ENCODE data around the gene FSCB.
"Not testable (repeated sequence)": the region's sequence is repeated elsewhere in the genome, so short reads cannot be mapped to it uniquely, and the experiment has no call there.

The FSCB gene, protein sequence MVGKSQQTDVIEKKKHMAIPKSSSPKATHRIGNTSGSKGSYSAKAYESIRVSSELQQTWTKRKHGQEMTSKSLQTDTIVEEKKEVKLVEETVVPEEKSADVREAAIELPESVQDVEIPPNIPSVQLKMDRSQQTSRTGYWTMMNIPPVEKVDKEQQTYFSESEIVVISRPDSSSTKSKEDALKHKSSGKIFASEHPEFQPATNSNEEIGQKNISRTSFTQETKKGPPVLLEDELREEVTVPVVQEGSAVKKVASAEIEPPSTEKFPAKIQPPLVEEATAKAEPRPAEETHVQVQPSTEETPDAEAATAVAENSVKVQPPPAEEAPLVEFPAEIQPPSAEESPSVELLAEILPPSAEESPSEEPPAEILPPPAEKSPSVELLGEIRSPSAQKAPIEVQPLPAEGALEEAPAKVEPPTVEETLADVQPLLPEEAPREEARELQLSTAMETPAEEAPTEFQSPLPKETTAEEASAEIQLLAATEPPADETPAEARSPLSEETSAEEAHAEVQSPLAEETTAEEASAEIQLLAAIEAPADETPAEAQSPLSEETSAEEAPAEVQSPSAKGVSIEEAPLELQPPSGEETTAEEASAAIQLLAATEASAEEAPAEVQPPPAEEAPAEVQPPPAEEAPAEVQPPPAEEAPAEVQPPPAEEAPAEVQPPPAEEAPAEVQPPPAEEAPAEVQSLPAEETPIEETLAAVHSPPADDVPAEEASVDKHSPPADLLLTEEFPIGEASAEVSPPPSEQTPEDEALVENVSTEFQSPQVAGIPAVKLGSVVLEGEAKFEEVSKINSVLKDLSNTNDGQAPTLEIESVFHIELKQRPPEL

DNA sequence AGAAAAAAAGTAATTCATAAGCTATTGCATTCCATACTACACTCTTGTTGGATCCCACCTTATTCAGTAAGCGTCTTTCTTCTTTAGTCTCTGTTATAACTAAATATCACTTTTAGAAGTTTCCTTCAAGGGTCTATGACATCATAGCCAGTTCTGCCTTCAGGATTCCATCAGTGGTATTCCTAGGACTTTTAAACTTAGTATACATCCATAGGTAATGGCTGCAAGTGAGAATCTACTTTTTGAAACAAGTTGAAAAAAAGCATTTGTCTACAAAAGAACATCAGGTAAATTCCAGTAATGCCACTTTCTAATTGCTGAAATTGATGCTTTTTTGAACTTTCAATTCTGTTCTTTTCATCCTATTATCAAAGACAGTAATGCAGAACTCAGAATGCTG lies at the start of gene FSCB:
Gene FSCB (minus strand): TSS at position 101 of the 400 bp plus-strand sequence. CDS start 296 bp downstream, outside the sequence.
- no peak for DNase-seq (ENCODE audit: low spot score)

DNA sequence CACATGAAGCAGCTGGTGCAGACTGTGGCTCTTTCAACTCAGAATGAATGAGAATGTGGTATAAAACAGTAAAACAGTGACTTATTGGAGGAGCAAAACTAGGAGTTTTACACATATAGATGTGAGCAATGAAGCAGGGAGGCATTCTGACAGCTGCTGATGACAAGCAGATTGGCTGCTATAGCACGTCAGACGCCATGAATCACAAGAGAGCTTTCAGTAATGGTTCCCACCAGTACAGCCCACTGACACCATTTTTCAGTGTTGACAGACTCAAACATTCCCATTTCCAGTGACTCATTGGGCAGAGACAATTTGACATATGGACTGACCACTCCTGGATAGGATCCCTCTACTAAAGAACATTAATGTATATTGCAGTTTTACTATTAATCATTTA lies 24.6 kb upstream of the FSCB start:
- no peak for DNase-seq (ENCODE audit: low spot score)

DNA sequence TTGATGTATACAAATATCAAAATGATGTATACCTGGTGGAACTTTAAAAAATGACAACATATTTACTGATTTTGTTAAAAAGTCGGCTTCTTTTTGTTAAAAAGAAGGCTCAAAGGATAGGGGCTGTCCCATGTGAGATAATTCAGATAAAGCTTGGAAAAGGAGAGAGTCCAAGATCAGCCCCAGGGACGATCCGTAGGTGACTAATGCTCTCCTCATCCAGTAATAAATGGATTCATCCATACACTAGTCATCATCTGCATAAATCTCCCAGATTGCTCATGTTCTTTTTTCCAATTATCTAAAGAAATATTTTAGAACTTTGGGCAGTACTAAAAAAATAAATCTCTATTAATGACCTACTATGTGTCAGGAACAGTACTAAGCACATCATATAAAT lies 23.4 kb upstream of the FSCB start:
- no peak for DNase-seq (ENCODE audit: low spot score)

DNA sequence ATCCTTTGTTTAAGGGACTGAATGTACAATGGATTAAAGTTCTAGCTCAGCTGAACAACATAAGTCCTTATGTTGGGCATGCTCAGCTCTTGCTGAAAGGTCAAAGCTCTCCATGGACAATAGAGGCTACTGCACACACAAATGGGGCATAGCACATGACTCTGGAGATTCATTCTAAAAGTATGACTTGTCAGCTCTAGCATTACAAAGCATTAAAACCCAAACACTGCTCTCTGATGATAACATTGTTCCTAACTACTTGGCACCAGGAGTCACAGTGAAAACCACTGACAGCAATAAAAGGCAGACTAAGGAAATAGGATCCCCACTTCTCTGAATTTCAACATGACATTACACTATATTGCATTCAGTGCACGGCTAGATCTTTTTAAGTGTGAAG lies 21.9 kb upstream of the FSCB start:
- DNase-seq (ENCODE audit: low spot score): no peak

DNA sequence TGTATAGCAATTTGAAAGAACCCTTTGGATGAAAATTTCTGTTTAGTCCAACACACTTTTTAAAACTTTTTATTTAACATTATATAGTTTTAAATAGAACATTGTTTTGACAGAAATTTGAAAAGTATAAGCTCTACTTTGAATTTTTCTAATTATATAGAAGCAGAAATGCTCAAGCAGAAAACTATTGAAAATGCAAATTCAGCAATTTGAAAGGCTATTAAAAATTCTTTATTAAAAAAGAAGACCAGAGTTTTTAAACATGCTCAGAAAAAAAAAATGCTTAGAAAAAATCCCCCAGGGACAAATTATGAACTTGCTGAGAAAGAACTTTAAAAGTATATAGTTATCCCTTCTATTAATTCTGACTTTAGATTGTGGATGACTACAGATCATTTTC lies 21.1 kb upstream of the FSCB start:
- DNase-seq (ENCODE audit: low spot score): no peak

DNA sequence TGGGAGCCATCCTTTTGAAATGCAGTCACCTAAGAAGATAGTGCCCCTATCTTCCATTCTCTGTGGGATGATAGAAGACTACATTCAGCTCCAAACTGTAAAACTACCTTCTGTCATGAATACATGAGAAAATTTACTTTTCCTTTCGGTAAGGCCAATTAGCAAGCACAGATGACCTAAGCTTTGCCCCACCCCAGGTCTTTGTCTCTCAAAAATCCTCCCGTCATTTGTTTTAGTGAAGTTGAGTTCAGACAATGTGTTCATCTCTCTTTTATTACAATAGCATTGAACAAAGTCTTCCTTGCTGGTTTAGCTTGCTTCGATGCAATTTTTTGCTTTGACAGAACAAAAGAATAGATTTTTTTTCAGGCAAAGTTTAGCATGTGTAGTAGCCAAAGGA lies 18.2 kb upstream of the FSCB start:
- DNase-seq (ENCODE audit: low spot score): no peak

DNA sequence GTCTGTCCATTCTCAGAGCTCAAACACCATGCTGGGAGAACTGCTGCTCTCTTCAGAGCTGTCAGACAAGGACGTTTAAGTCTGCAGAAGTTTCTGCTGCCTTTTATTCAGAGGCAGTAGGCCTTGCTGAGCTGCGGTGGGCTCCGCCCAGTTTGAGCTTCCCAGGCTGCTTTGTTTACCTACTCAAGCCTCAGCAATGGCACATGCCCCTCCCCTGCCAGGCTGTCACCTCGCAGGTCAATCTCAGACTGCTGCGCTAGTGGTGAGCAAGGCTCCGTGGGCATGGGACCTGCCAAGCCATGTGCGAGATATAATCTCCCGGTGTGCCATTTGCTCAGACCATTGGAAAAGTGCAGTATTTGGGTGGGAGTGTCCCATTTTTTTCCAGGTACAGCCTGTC lies 8.6 kb upstream of the FSCB start:
- DNase-seq (ENCODE audit: low spot score): not testable (repeated sequence)

DNA sequence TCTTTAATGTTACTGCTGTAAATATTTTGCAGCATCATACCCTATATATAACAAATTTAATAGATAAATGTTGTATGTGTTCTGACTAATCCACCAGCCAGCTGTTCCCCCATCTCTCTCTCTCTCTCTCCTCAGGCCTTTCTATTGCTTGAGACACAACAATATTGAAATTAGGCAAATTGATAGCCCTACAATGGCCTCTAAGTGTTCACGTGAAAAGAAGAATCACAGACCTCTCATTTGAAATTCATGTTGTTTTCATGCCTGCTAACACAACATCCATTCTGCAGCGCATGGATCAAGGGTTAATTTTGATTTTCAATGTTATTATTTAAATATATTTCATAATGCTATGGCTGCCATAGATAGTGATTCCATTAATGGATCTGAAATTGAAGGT lies 1.8 kb upstream of the FSCB start:
- no peak for DNase-seq (ENCODE audit: low spot score)

DNA sequence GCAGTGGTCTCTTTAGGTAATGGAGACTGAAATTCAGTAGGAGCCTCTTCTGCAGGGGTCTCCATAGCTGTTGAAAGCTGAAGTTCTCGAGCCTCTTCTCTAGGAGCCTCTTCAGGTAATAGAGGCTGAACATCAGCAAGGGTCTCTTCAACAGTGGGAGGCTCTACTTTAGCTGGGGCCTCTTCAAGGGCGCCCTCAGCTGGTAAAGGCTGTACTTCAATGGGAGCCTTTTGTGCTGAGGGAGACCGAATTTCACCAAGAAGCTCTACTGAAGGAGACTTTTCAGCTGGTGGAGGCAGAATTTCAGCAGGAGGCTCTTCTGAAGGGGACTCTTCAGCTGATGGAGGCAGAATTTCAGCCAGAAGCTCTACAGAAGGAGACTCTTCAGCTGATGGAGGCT lies 1.5 kb downstream of the FSCB start:
- no peak for DNase-seq (ENCODE audit: low spot score)

DNA sequence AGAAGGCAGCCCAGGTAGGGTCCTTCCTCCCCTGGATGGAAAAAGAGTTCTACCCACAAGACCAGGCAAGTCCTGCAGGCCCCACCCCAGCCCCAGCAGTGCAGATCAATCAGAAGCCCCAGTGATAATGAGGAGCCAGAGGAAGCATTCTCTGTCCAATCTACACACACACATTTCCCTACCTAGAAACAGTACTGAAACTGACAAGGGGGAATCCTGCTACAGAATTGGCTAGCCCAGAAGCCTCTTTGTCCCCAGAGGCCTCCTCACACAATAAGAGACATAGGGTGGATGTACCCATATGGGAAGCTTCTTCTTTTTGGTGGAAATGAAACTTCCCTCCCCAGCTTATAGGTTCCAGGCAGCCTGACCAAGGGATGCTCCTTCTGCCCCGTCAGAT lies 9.9 kb downstream of the FSCB start:
- DNase-seq (ENCODE audit: low spot score): no peak

DNA sequence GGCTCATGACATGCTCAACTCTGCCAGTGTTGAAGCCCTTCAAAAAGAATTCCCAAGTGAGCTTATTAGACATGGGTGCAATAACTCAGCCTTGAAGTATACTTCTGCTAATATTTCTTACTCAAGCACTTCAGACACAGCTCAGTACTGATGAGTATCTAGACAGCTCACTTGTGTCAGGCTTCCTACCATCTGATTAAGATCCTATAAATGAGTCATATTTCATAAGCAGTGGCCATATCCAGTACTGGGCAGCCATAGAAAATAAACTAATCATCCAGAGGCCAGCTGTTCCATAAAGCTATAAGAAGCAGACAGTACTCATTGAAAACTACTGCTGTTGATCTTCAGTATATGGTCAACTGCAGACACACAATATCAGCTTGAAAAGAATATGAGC lies 12.9 kb downstream of the FSCB start:
- no peak for DNase-seq (ENCODE audit: low spot score)

DNA sequence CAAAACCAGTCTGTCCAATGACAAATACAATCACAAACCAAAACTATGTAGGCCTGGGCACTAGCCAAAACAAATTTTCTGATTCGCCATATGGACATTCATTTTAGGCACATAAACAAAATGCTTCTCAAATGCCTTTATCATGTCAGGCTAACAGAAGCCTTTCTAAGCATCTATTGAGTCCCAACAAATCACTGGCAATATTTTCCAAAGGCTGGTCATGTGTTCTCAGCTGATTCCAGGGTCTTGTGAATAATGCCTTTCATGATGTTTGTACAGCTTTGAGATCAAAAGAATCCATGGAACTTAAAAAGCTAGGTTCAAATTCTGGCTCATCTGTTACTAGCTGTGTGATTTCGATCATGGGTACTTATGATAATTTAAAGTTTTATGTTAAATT lies 16.1 kb downstream of the FSCB start:
- DNase-seq (ENCODE audit: low spot score): no peak

DNA sequence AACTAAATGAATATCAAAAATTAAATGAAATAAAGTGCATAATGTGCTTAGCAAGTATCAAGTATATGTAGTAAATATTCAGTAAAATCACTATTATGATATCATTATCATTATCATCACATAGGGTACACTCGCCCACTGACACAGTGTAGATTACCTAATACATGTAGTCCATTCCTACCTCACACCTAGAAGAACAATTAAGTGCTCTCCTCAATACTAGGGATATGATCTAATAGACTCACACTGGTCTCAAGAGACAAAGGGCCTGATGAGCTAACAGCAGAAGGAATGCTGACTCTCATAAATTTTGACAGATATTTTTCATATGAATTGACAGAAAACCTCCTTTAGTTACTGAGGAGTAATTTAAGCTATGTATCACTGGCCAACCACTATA lies 29.1 kb downstream of the FSCB start:
- DNase-seq (ENCODE audit: low spot score): no peak

DNA sequence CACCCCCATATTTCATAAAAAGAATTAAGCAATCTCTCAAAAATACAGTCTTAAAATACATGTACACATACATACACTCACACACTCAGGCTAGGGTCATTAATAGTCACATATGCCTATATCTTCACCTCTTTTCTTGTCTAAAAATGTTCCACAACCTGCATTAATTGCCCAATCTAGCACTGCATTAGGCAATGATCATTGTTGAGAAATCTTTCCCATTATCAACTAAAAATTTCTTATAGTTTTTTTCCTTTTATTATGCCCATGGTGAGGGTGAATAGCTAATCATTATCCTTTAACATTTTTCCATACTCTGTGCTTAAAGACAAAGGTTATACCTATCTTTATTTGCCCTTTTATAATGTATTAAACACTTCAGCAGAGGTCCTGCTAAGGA lies 38.3 kb downstream of the FSCB start:
- no peak for DNase-seq (ENCODE audit: low spot score)

DNA sequence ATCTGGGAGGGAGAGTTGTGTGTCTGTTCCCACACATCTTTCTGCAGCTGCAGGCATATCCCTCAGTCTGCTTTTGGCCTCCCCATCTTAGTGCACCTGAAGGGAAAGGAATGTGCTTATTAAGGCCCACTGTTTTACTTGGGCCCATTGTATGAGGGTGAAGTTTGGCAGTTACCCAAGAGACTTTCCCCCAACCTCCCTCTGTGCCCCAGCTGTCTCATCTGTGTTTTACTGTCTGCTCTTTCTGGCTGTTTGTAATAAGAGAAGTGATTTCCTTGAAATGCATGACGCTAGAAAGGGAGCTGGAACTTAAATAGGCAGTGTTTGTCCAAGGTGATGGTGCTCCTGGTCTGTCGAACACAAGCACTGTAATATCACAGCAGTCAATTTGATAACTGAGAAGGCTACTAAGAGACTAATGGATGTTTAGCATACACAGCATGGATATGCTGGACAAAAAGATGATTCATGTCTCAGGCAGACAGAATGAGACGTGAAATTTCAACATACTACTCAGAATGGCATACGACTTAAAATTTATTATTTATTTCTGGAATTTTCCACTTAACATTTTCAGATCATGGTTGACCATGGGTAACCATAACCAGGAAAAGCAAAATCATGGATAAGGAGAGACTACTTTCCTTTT lies 43.6 kb downstream of the FSCB start:
- DNase-seq (ENCODE audit: low spot score): no peak

DNA sequence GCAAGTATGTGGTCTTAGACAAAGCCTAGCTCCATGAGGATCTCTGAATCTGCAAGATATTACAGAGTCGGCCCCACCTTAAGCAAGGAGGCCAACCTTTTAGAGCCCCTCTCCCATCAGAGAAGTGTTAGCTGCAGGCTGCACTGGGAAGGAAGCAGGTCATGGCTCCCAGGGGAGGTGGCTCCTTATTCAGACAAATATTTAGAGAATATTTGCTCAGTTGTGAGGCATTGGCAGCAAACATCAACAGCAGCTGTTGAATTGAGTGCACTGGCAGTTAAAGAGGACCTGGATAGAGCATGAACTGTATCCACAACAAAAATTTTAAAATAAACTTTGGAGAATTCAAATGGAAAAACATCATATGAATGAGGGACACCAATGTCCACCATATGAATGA lies 44.7 kb downstream of the FSCB start:
- DNase-seq (ENCODE audit: low spot score): no peak

DNA sequence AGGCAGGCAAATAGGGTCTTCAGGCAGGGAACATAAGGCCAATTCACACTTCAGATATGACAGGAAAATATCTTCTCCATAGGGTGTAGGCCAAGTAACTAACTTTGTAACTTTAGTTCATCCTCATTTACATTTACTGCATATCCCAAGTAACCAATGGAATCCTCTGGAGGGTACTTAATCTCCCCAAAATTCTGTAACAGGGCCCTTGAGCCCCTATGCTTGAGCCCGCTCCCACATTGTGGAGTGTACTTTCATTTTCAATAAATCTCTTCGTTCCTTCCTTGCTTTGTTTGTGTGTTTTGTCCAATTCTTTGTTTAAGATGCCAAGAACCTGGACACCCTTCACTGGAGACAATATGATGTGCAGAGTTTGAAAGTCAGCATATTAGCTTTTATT lies 45.3 kb downstream of the FSCB start:
- DNase-seq (ENCODE audit: low spot score): no peak
